Lung (tissue), 12 donors: Measurements from ENCODE around the gene F3. TPM values are rescaled to one million over a fixed set of nuclear protein-coding genes. Genes with fewer than 3 reads are reported as not detected.

Experiments
- ATAC-seq: fragments of 200-7000 bp; cut with Tn5 transposase; one replicate; pipeline ENCODE4 v1.9.1; 2020; ENCODE audit warnings: moderate number of reproducible peaks; ENCODE audit not compliant: insufficient read depth, low FRiP score
- DNase-seq, 3 donors: peaks; one replicate each; pipeline ENCODE4 v3.0.0-alpha.2; 2013 to 2017
- H3K27ac ChIP-seq, 2 donors: one replicate each; pipeline ENCODE4 v1.5.1; 2013; ENCODE audit warnings: mild to moderate bottlenecking in 2 of 2, moderate library complexity in 2 of 2, control low read depth in 1 of 2, inconsistent platforms in 1 of 2, low read depth in 1 of 2, low read length in 1 of 2
- H3K27me3 ChIP-seq, 3 donors: one replicate each; pipeline ENCODE4 v1.5.1; 2013; ENCODE audit warnings: low read length in 2 of 3; ENCODE audit not compliant: control insufficient read depth in 3 of 3, insufficient read depth in 3 of 3
- H3K36me3 ChIP-seq, 4 donors: one replicate each; pipeline ENCODE4 v1.5.1; 2013; ENCODE audit warnings: low read length in 4 of 4, mild to moderate bottlenecking in 1 of 4, moderate library complexity in 1 of 4; ENCODE audit not compliant: control insufficient read depth in 4 of 4, insufficient read depth in 4 of 4
- H3K4me1 ChIP-seq, 5 donors: one replicate each; pipeline ENCODE4 v1.5.1; 2013; ENCODE audit warnings: low read length in 5 of 5, mild to moderate bottlenecking in 2 of 5, moderate library complexity in 1 of 5; ENCODE audit not compliant: control insufficient read depth in 5 of 5, insufficient read depth in 5 of 5
- H3K4me3 ChIP-seq: one replicate; pipeline ENCODE4 v1.5.1; 2013; ENCODE audit warnings: mild to moderate bottlenecking, control low read depth, moderate library complexity
- H3K9ac ChIP-seq, 2 donors: one replicate each; pipeline ENCODE4 v1.5.1; 2013; ENCODE audit warnings: low read length in 2 of 2, control low read depth in 1 of 2; ENCODE audit not compliant: insufficient read depth in 1 of 2
- H3K9me3 ChIP-seq, 4 donors: one replicate each; pipeline ENCODE4 v1.5.1; 2013; ENCODE audit warnings: low read length in 3 of 4, mild to moderate bottlenecking in 1 of 4, moderate library complexity in 1 of 4; ENCODE audit not compliant: control insufficient read depth in 4 of 4, insufficient read depth in 3 of 4
- WGBS, 2 donors: extraction: QIAGEN DNeasy Blood & Tissue Kit; methylation state at CpG; one replicate each; pipeline ENCODE4 v1.1.7; 2013; 5-methylcytosine and 5-hydroxymethylcytosine counted together
- polyA plus RNA-seq, 2 donors: library from polyadenylated mRNA; stranded (reverse); fragments of 200-250 nt; gene quantifications; one replicate each; pipeline ENCODE4 v1.2.1, GENCODE V29; 2013
- total RNA-seq, 2 donors: library from RNA; depleted of rRNA in 1 of 2; stranded (reverse); fragments of >200 nt in 1 of 2; gene quantifications; one replicate each; pipeline ENCODE4 v1.2.1, GENCODE V29; 2014 to 2021
- TF ChIP-seq, protein P1 (sequence below): IDR thresholded peaks from 2 replicates; pipeline ENCODE4 v1.5.1; 2012; ENCODE audit warnings: mild to moderate bottlenecking; ENCODE audit errors: control extremely low read depth, extremely low read depth
- donor health status: control.
- donor health status: control.
- donor health status: Bipolar disorder and iron deficiency.
- donor health status: healthy.
- donor health status: DM: yes; HTN: yes; CAD: no.

F3 gene
- total and polyA plus RNA-seq, 4 donors = 107 to 307 (median 189) TPM

DNA sequence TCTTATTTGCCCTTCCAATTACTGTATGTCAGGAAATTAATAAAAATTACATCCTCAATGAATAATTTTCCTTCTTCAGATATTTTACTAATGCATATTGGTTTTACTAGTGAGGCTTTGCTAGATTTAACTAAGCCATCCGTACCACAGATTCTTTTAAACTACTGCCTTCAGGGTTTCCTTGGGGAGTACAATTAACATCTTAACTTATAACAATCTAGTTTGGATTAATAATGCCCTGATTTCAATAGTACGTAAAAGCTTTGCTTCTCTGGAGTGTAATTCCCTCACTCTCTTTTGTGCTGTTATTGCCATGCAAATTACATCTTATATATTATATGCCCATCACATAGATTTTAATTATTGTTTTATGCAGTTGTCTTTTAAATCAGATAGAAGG is 24.3 kb upstream of the F3 start:
- peaks cover 0 to 3% (median 0%) of the 10 kb centered on the region in 4 donors for H3K9me3 ChIP-seq
- 96 to 98% methylated on average over 2 of the region's 2 CpGs for WGBS, 2 donors

DNA sequence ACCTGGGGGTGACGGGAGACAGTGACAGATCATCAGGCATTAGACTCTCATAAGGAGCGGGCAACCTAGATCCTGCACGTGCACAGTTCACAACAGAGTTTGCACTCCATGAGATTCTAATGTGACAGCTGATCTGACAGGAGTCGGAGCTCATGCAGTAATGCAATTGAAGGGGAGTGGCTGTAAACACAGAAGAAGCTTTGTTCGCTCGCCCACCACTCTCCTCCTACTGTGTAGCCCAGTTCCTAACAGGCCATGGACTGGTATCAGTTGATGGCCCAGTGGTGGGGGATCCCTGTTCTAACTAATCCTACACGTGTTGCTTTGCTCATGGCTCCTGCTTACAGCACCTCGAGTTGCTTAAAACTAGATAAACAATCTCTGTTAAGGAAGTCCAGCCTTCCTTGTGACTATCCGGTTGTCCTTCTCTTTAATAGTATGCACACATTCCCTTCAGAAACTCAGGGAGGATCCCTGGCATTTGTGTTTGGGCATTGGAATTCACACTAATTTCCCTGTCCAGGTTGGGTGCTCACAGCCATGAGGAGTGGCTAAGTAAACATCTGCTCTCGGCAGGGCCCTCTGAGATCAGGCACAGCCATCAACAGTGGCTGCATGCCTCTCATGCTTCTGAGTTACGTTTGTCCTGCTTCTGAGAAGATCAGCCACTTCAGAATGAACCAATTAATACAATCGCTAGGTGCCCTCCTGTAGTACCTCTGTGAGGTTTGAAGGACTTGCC is 21.1 kb upstream of the F3 start:
- Histone ChIP-seq H3K27ac (peak overlapping the region in 1 of 2 donors; percentile 80), H3K4me1 (no peaks in the 10 kb centered on the region), H3K9ac (no peak overlapping the region), H3K36me3 (no peaks in the 10 kb centered on the region), H3K4me3 (no peak overlapping the region), H3K27me3 (no peaks in the 10 kb centered on the region), H3K9me3 (no peaks in the 10 kb centered on the region)
- TF ChIP-seq, protein P1, sequence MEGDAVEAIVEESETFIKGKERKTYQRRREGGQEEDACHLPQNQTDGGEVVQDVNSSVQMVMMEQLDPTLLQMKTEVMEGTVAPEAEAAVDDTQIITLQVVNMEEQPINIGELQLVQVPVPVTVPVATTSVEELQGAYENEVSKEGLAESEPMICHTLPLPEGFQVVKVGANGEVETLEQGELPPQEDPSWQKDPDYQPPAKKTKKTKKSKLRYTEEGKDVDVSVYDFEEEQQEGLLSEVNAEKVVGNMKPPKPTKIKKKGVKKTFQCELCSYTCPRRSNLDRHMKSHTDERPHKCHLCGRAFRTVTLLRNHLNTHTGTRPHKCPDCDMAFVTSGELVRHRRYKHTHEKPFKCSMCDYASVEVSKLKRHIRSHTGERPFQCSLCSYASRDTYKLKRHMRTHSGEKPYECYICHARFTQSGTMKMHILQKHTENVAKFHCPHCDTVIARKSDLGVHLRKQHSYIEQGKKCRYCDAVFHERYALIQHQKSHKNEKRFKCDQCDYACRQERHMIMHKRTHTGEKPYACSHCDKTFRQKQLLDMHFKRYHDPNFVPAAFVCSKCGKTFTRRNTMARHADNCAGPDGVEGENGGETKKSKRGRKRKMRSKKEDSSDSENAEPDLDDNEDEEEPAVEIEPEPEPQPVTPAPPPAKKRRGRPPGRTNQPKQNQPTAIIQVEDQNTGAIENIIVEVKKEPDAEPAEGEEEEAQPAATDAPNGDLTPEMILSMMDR = no peak
- WGBS, 2 donors = 67 to 84% methylated on average over 12 of the region's 12 CpGs
- peak; percentile 85 for ATAC-seq
- no peak for DNase-seq

More for the DNA sequence above, 24.3 kb upstream of the F3 start:
- Histone ChIP-seq H3K27ac (no peak overlapping the region), H3K27me3 (no peaks in the 10 kb centered on the region), H3K4me1 (no peaks in the 10 kb centered on the region), H3K9ac (no peak overlapping the region), H3K36me3 (no peaks in the 10 kb centered on the region), H3K4me3 (no peak overlapping the region)
- ATAC-seq (no peak), DNase-seq (no peak)
- TF ChIP-seq, protein P1 = no peak

DNA sequence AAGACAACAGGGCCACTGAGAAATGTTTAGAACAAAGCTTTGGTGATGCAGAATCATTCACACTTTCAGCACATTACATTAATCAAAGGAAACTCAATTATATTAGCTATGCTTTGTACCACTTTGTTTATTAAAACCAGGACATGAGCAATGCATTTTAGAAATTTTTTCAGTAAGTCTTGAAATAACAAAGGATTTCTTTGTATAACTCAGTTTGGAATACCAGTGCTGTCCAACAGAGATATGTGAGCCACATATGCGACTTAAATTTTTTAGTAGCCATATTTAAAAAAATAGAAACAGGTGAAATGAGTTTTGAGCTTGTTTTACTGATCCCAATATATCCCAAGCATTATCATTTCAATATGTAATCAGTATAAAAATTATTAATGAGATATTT is 18.8 kb upstream of the F3 start:
- Histone ChIP-seq H3K9ac (no peak overlapping the region), H3K9me3 (no peaks in the 10 kb centered on the region), H3K4me1 (no peaks in the 10 kb centered on the region), H3K27ac (no peak overlapping the region), H3K27me3 (no peaks in the 10 kb centered on the region), H3K36me3 (no peaks in the 10 kb centered on the region), H3K4me3 (no peak overlapping the region)
- DNase-seq (no peak), ATAC-seq (no peak)
- WGBS, 2 donors = 84 to 90% methylated on average over 1 of the region's 1 CpG
- TF ChIP-seq, protein P1 = no peak
